Smooth muscle cell (in vitro differentiated cells): ENCODE measurements around the gene SEMA6A. TPM values are rescaled to one million over a fixed set of nuclear protein-coding genes. Genes with fewer than 3 reads are reported as not detected.
A peak's percentile ranks its signal among the peaks of the same experiment; 100 is the strongest.

Source experiments
- DNase-seq: peaks from one replicate; lab custom pipeline; 2025; ENCODE audit not compliant: unreplicated experiment; lab: John Stamatoyannopoulos, UW
- H2AFZ ChIP-seq: fragments of 200-600 bp; sonication (generic); 2 replicates; pipeline ENCODE4 v1.6.0; 2016; ENCODE audit warnings: antibody characterized with exemption, low read depth, mild to moderate bottlenecking
- H3F3A ChIP-seq: fragments of 200-600 bp; sonication (generic); 2 replicates; pipeline ENCODE4 v1.6.0; 2017; ENCODE audit warnings: antibody characterized with exemption, low read depth
- H3K27ac ChIP-seq: fragments of 200-600 bp; sonication (generic); 2 replicates; pipeline ENCODE4 v1.5.1; 2016; ENCODE audit warnings: low read depth, mild to moderate bottlenecking
- H3K27me3 ChIP-seq: fragments of 200-600 bp; sonication (generic); 2 replicates; pipeline ENCODE4 v1.6.1; 2016; ENCODE audit warnings: low read depth, mild to moderate bottlenecking
- H3K36me3 ChIP-seq: fragments of 200-600 bp; sonication (generic); 2 replicates; pipeline ENCODE4 v1.5.1; 2016; ENCODE audit warnings: low read depth
- H3K4me1 ChIP-seq: fragments of 200-600 bp; sonication (generic); 2 replicates; pipeline ENCODE4 v1.5.1; 2016; ENCODE audit warnings: low read depth
- H3K4me2 ChIP-seq: fragments of 200-600 bp; sonication (generic); 2 replicates; pipeline ENCODE4 v1.6.0; 2016; ENCODE audit warnings: mild to moderate bottlenecking
- H3K4me3 ChIP-seq: fragments of 200-600 bp; sonication (generic); 2 replicates; pipeline ENCODE4 v1.5.1; 2016; ENCODE audit warnings: mild to moderate bottlenecking
- H3K79me2 ChIP-seq: fragments of 200-600 bp; sonication (generic); 2 replicates; pipeline ENCODE4 v1.6.0; 2016; ENCODE audit warnings: low read depth, mild to moderate bottlenecking
- H3K9ac ChIP-seq: fragments of 200-600 bp; sonication (generic); 2 replicates; pipeline ENCODE4 v1.6.0; 2016; ENCODE audit warnings: low read depth
- H3K9me3 ChIP-seq: fragments of 200-600 bp; sonication (generic); replicated peaks from 2 replicates; pipeline ENCODE4 v1.5.1; 2016; ENCODE audit warnings: low read depth
- H4K20me1 ChIP-seq: fragments of 200-600 bp; sonication (generic); 2 replicates; pipeline ENCODE4 v1.6.0; 2016; ENCODE audit warnings: low read depth
- WGBS: methylation state at CpG from one replicate; pipeline ENCODE4 v1.1.7; 2016; ENCODE audit warnings: low lambda C conversion rate; 5-methylcytosine and 5-hydroxymethylcytosine counted together
- polyA plus RNA-seq: library from polyadenylated mRNA; unstranded; fragments of >200 nt; fragmentation: Nextera tagmentation; extraction: Ambion mirVana; gene quantifications from 2 replicates; pipeline ENCODE4 v1.2.1, GENCODE V29; 2016
- total RNA-seq: library from RNA; depleted of rRNA; stranded (reverse); fragments of >200 nt; gene quantifications from 2 replicates; pipeline ENCODE4 v1.2.3, GENCODE V29; 2014
- TF ChIP-seq, protein P1 (sequence below): fragments of 200-600 bp; sonication (generic); IDR thresholded peaks from 2 replicates; pipeline ENCODE4 v1.5.1; 2017; ENCODE audit warnings: borderline replicate concordance, mild to moderate bottlenecking, antibody characterized with exemption; ENCODE audit not compliant: insufficient read depth, poor library complexity, severe bottlenecking

Gene SEMA6A
- total and polyA plus RNA-seq, 2 experiments from 2014 or later: 6.3 to 12.9 TPM

DNA sequence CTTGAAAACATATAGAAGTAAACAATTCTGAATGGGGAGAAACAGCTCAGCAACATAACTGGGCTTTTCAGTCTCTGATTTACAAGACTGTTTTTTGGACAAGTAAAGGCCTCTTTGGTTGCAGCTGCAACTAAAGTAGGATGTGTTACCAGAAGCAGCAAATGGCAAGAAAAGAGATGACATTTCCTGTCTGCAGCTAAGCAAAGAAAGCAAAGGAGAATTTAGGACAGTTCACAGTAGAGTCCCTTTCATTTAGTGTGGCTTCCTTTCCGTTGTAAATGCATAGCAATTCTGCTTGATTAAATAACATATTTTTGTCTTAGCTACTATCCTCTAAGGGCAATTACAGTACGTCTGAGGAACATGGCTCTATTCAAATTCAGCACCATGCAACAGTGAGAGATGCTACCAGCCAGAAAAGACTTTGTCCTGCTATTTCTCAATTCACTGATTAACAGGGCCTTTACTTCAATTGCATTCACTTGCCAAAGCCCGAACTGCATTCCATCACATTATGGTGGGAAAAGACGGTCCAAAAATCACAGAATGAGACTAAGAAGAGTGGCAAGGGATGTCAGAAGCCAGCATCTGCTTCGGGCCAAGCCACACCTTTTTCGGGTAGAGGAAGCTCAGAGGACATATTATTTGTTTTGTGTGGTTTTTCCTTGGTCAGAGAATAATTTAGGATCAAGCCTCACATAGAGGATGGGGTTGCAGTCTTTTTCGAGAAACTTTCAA is 107.7 kb downstream of the SEMA6A start:
- H3K4me3 ChIP-seq: no peak overlapping the region
- no peaks in the 10 kb centered on the region for H4K20me1 ChIP-seq
- WGBS: 85% methylated on average over 7 of the region's 7 CpGs
- no peaks in the 10 kb centered on the region for H3F3A ChIP-seq
- no peak overlapping the region for H3K4me2 ChIP-seq
- H3K27ac ChIP-seq: no peak overlapping the region
- DNase-seq: no peak
- H2AFZ ChIP-seq: no peak overlapping the region
- H3K27me3 ChIP-seq: no peaks in the 10 kb centered on the region
- H3K79me2 ChIP-seq: no peaks in the 10 kb centered on the region
- H3K4me1 ChIP-seq: no peaks in the 10 kb centered on the region
- peaks cover 3% of the 10 kb centered on the region for H3K36me3 ChIP-seq
- no peaks in the 10 kb centered on the region for H3K9me3 ChIP-seq
- no peak overlapping the region for H3K9ac ChIP-seq
- TF ChIP-seq, protein P1, sequence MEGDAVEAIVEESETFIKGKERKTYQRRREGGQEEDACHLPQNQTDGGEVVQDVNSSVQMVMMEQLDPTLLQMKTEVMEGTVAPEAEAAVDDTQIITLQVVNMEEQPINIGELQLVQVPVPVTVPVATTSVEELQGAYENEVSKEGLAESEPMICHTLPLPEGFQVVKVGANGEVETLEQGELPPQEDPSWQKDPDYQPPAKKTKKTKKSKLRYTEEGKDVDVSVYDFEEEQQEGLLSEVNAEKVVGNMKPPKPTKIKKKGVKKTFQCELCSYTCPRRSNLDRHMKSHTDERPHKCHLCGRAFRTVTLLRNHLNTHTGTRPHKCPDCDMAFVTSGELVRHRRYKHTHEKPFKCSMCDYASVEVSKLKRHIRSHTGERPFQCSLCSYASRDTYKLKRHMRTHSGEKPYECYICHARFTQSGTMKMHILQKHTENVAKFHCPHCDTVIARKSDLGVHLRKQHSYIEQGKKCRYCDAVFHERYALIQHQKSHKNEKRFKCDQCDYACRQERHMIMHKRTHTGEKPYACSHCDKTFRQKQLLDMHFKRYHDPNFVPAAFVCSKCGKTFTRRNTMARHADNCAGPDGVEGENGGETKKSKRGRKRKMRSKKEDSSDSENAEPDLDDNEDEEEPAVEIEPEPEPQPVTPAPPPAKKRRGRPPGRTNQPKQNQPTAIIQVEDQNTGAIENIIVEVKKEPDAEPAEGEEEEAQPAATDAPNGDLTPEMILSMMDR: no peak

DNA sequence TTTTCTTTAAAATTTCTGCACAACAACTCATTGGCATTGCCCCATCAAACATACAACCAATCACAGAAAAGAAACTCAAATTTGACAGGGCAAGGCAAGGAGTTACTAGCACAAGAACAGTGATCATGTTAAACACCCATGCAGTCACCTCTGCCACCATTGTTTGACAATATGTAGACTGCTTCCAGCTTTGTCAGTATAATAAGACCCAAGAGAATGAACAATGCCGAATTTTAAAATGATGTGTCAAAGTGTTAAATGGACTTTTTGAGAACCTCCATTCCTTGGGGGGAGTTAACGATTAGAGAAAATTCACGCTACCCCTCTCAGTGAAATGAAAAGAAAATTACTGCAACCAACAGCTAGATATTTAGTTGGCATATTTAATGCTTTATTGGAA is 109.2 kb downstream of the SEMA6A start:
- Histone ChIP-seq H3K36me3 (peaks cover 3% of the 10 kb centered on the region), H3K9ac (no peak overlapping the region), H3K9me3 (no peaks in the 10 kb centered on the region), H2AFZ (no peak overlapping the region), H4K20me1 (no peaks in the 10 kb centered on the region), H3K79me2 (no peaks in the 10 kb centered on the region), H3K4me1 (no peaks in the 10 kb centered on the region), H3K4me2 (no peak overlapping the region), H3K27me3 (no peaks in the 10 kb centered on the region), H3K27ac (no peak overlapping the region), H3K4me3 (no peak overlapping the region), H3F3A (no peaks in the 10 kb centered on the region)
- TF ChIP-seq, protein P1: no peak
- 100% methylated on average over 3 of the region's 3 CpGs for WGBS
- DNase-seq: no peak

DNA sequence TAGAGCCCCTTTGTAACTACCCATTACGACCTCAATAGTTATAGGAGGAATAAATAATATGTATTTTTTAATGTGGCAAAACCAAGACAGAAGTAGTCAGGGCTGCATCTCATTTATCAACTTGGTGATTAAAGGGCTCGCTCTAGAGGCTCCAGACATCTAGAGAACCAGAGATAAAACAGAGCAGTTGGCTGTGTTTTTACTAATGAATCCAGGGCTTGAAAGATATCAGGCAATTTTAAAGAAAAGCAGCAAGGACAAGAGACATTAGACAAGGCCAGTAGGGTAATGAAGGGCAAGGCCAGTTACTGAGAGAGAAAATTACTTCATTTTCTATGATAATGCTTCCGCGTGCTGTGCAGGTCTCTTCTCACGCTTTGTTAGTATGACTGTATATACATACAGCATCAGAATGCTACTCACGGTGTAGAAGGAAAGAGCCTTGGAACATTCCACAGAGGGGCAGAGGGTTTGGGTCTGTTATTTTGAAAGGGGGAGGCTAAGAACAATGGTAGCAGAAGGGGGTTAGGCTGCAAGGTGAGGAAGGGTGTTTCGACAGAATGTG is 110.4 kb downstream of the SEMA6A start:
- DNase-seq: no peak
- H3K27me3 ChIP-seq: no peaks in the 10 kb centered on the region
- H3K4me3 ChIP-seq: no peak overlapping the region
- no peaks in the 10 kb centered on the region for H3F3A ChIP-seq
- peaks cover 3% of the 10 kb centered on the region for H3K36me3 ChIP-seq
- peak overlapping the region; percentile 7 for H3K27ac ChIP-seq
- no peak overlapping the region for H3K9ac ChIP-seq
- WGBS: 33% methylated on average over 7 of the region's 7 CpGs
- H2AFZ ChIP-seq: no peak overlapping the region
- H3K4me2 ChIP-seq: peak overlapping the region; percentile 3
- H3K9me3 ChIP-seq: no peaks in the 10 kb centered on the region
- TF ChIP-seq, protein P1: no peak
- no peaks in the 10 kb centered on the region for H3K79me2 ChIP-seq
- H4K20me1 ChIP-seq: no peaks in the 10 kb centered on the region
- H3K4me1 ChIP-seq: no peaks in the 10 kb centered on the region

DNA sequence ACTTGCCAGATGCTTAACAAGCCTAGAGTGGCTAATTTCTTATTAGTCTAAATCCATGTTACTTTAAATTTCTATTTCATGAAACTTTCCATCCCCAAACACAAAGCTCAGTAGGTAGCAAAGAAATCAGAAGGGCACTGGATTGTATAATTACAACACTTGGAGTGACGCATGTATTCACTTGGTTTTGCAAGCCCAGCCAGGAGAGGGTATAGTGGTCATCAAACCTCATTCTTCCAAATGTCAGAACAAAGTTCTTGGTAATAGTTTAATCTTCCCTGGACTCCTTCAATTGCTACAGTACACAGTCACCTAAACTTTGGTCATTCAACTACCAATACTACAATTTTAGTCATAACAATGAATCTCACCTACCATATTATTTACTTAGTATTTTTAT is 112.1 kb downstream of the SEMA6A start:
- H3K79me2 ChIP-seq: no peaks in the 10 kb centered on the region
- H3K36me3 ChIP-seq: no peaks in the 10 kb centered on the region
- TF ChIP-seq, protein P1: no peak
- no peak overlapping the region for H3K9ac ChIP-seq
- 87% methylated on average over 1 of the region's 1 CpG for WGBS
- no peak overlapping the region for H3K4me3 ChIP-seq
- no peak overlapping the region for H2AFZ ChIP-seq
- no peaks in the 10 kb centered on the region for H3K9me3 ChIP-seq
- no peaks in the 10 kb centered on the region for H3K27me3 ChIP-seq
- H3F3A ChIP-seq: no peaks in the 10 kb centered on the region
- no peaks in the 10 kb centered on the region for H4K20me1 ChIP-seq
- no peak overlapping the region for H3K27ac ChIP-seq
- H3K4me2 ChIP-seq: no peak overlapping the region
- H3K4me1 ChIP-seq: no peaks in the 10 kb centered on the region
- no peak for DNase-seq
